H9 (cell line): Measurements from ENCODE around the gene FAM193A. TPM values are rescaled to one million over a fixed set of nuclear protein-coding genes. Genes with fewer than 3 reads are reported as not detected.

Experiments
- DNase-seq: peaks from one replicate; pipeline ENCODE4 v3.0.0-alpha.2; 2017
- H2AFZ ChIP-seq: one replicate; pipeline ENCODE4 v1.6.1; 2013; ENCODE audit warnings: mild to moderate bottlenecking, low read length, control low read depth, moderate library complexity
- H2AK5ac ChIP-seq: 2 replicates; pipeline ENCODE4 v1.6.1; 2013; ENCODE audit warnings: low read length, control low read depth, mixed read lengths; ENCODE audit not compliant: insufficient read length
- H2BK120ac ChIP-seq: one replicate; pipeline ENCODE4 v1.6.1; 2013; ENCODE audit warnings: low read depth, mild to moderate bottlenecking, low read length, control low read depth, inconsistent platforms; ENCODE audit not compliant: poor library complexity, severe bottlenecking
- H2BK12ac ChIP-seq: 2 replicates; pipeline ENCODE4 v1.6.1; 2013; ENCODE audit warnings: low read length, control low read depth, mixed read lengths, low read depth; ENCODE audit not compliant: insufficient read length
- H2BK15ac ChIP-seq: 2 replicates; pipeline ENCODE4 v1.6.1; 2013; ENCODE audit warnings: low read depth, low read length, control low read depth
- H2BK20ac ChIP-seq: one replicate; pipeline ENCODE4 v1.6.1; 2013; ENCODE audit warnings: low read depth, mild to moderate bottlenecking, low read length, control low read depth, inconsistent platforms; ENCODE audit not compliant: poor library complexity, severe bottlenecking
- H2BK5ac ChIP-seq: 2 replicates; pipeline ENCODE4 v1.6.1; 2013; ENCODE audit warnings: low read length, control low read depth, mixed read lengths; ENCODE audit not compliant: insufficient read length
- H3K14ac ChIP-seq: 2 replicates; pipeline ENCODE4 v1.6.1; 2013; ENCODE audit warnings: low read length, control low read depth; ENCODE audit not compliant: insufficient read depth
- H3K18ac ChIP-seq: 2 replicates; pipeline ENCODE4 v1.6.1; 2013; ENCODE audit warnings: low read depth, mild to moderate bottlenecking, mixed read lengths, low read length, control low read depth; ENCODE audit not compliant: insufficient read length
- H3K23ac ChIP-seq: 2 replicates; pipeline ENCODE4 v1.6.1; 2013; ENCODE audit warnings: low read length, control low read depth, mixed read lengths, low read depth; ENCODE audit not compliant: insufficient read length
- H3K23me2 ChIP-seq: 2 replicates; pipeline ENCODE4 v1.6.1; 2013; ENCODE audit warnings: low read depth, mild to moderate bottlenecking, mixed read lengths, low read length, control low read depth; ENCODE audit not compliant: insufficient read length, poor library complexity, severe bottlenecking
- H3K27ac ChIP-seq: 2 replicates; pipeline ENCODE4 v1.5.1; 2013; ENCODE audit warnings: low read length, control low read depth, mixed read lengths, low read depth; ENCODE audit not compliant: insufficient read length
- H3K27me3 ChIP-seq: 2 replicates; pipeline ENCODE4 v1.6.1; 2013; ENCODE audit warnings: low read length, control low read depth, inconsistent platforms; ENCODE audit not compliant: insufficient read depth
- H3K4ac ChIP-seq: 2 replicates; pipeline ENCODE4 v1.6.1; 2013; ENCODE audit warnings: low read depth, mild to moderate bottlenecking, control low read depth, inconsistent platforms, low read length, moderate library complexity
- H3K4me1 ChIP-seq: 2 replicates; pipeline ENCODE4 v1.6.1; 2013; ENCODE audit warnings: low read length, control low read depth, inconsistent platforms; ENCODE audit not compliant: insufficient read depth
- H3K4me2 ChIP-seq: 2 replicates; pipeline ENCODE4 v1.6.1; 2013; ENCODE audit warnings: low read length, control low read depth, mixed read lengths; ENCODE audit not compliant: insufficient read length, insufficient read depth
- H3K56ac ChIP-seq: 2 replicates; pipeline ENCODE4 v1.6.1; 2013; ENCODE audit warnings: low read depth, mild to moderate bottlenecking, mixed read lengths, low read length, control low read depth; ENCODE audit not compliant: insufficient read length
- H3K79me1 ChIP-seq: 2 replicates; pipeline ENCODE4 v1.6.1; 2013; ENCODE audit warnings: low read depth, mild to moderate bottlenecking, moderate library complexity, low read length, control low read depth, inconsistent platforms; ENCODE audit not compliant: insufficient read depth, poor library complexity, severe bottlenecking
- H3K79me2 ChIP-seq: 2 replicates; pipeline ENCODE4 v1.6.1; 2013; ENCODE audit warnings: low read length, control low read depth, inconsistent platforms; ENCODE audit not compliant: insufficient read depth
- H3K9ac ChIP-seq: 2 replicates; pipeline ENCODE4 v1.6.1; 2013; ENCODE audit warnings: low read length, control low read depth, mixed read lengths; ENCODE audit not compliant: insufficient read length; ENCODE audit errors: extremely low read depth
- H3K9me3 ChIP-seq: one replicate; pipeline ENCODE4 v1.6.1; 2013; ENCODE audit warnings: low read depth, low read length, inconsistent platforms; ENCODE audit not compliant: control insufficient read depth
- H3T11ph ChIP-seq: one replicate; pipeline ENCODE4 v1.6.1; 2013; ENCODE audit warnings: mild to moderate bottlenecking, low read length, control low read depth, inconsistent platforms
- H4K20me1 ChIP-seq: one replicate; pipeline ENCODE4 v1.6.1; 2013; ENCODE audit not compliant: control insufficient read depth, insufficient read length, insufficient read depth
- H4K5ac ChIP-seq: 2 replicates; pipeline ENCODE4 v1.6.1; 2013; ENCODE audit warnings: low read depth, mild to moderate bottlenecking, mixed read lengths, low read length, control low read depth; ENCODE audit not compliant: insufficient read length
- H4K8ac ChIP-seq: replicated peaks from 2 replicates; pipeline ENCODE4 v1.6.1; 2013; ENCODE audit warnings: low read length, control low read depth, mixed read lengths, low read depth; ENCODE audit not compliant: insufficient read length
- H4K91ac ChIP-seq: 2 replicates; pipeline ENCODE4 v1.6.1; 2013; ENCODE audit warnings: low read depth, mild to moderate bottlenecking, moderate library complexity, mixed read lengths, low read length, control low read depth; ENCODE audit not compliant: insufficient read length
- H3K27ac Mint-ChIP-seq, 3 experiments: 2 replicates in 2 of 3; 3 replicates in 1 of 3; pipeline ENCODE4 v1.8.0; 2020 to 2021; ENCODE audit warnings: mixed read lengths in 3 of 3, mild to moderate bottlenecking in 1 of 3, moderate library complexity in 1 of 3
- H3K27me3 Mint-ChIP-seq: 2 replicates; pipeline ENCODE4 v1.8.0; 2021; ENCODE audit warnings: low read depth, mild to moderate bottlenecking, moderate library complexity, mixed read lengths
- H3K36me3 Mint-ChIP-seq, 3 experiments: 2 replicates in 2 of 3; 3 replicates in 1 of 3; pipeline ENCODE4 v1.8.0; 2020 to 2021; ENCODE audit warnings: low read depth in 3 of 3, mixed read lengths in 3 of 3; ENCODE audit not compliant: insufficient read depth in 1 of 3
- H3K4me1 Mint-ChIP-seq, 2 experiments: 2 replicates each; pipeline ENCODE4 v1.8.0; 2020; ENCODE audit warnings: mixed read lengths in 2 of 2
- H3K4me3 Mint-ChIP-seq, 2 experiments: 2 replicates in 1 of 2; 3 replicates in 1 of 2; pipeline ENCODE4 v1.8.0; 2020 to 2021; ENCODE audit warnings: mild to moderate bottlenecking in 2 of 2, mixed read lengths in 2 of 2, moderate library complexity in 1 of 2
- H3K9me3 Mint-ChIP-seq, 2 experiments: 2 replicates in 1 of 2; 3 replicates in 1 of 2; pipeline ENCODE4 v1.8.0; 2020; ENCODE audit warnings: mild to moderate bottlenecking in 2 of 2, mixed read lengths in 2 of 2, moderate library complexity in 1 of 2
- WGBS: extraction: QIAGEN DNeasy Blood & Tissue Kit; methylation state at CpG from one replicate; pipeline ENCODE4 v1.1.7; 2013; ENCODE audit warnings: missing lambda C conversion rate, low lambda C conversion rate, mixed read lengths; ENCODE audit not compliant: insufficient read length; ENCODE audit errors: extremely low coverage; 5-methylcytosine and 5-hydroxymethylcytosine counted together
- total RNA-seq: library from RNA; stranded (reverse); gene quantifications from 2 replicates; pipeline ENCODE4 v1.2.1, GENCODE V29; 2021
- TF ChIP-seq, protein P1 (sequence below): fragments of 200-600 bp; sonication (generic); conservative IDR thresholded peaks from 3 replicates; pipeline ENCODE4 v1.8.0; 2021; ENCODE audit warnings: antibody characterized with exemption, mild to moderate bottlenecking

FAM193A gene
- total RNA-seq, 1 experiment from 2014 or later, result 36.9 TPM

DNA sequence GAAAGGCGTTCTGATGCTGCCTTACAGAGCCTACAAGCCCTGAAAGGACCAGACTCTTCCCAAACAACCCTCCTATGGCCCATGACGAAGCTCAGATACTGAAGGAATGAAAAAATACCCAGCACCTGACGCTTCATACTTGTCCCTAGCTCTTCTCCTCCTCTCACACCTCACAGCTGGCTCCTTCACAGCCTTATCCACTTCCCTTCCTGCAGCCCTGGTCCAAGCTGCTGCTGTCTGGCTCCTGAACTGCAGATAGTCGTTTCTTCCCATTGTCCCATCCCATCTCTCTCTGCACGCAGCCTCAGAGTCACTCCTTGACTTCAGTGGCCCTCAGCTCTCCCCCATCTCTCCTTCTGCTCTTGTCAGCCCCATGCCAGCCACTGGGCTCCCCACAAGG, 56.6 kb downstream of the FAM193A start:
- H3K4me1 ChIP-seq, result peaks cover 8% of the 10 kb centered on the region
- H3K36me3 Mint-ChIP-seq, result peaks cover 0 to 7% (median 5%) of the 10 kb centered on the region in 3 experiments; a peak in 4 of 7 replicates
- no peak overlapping the region for H3K23ac ChIP-seq
- no peak overlapping the region for H3K18ac ChIP-seq
- no peaks in the 10 kb centered on the region for H3K23me2 ChIP-seq
- no peak overlapping the region for H2BK15ac ChIP-seq
- no peak overlapping the region for H4K5ac ChIP-seq
- peaks cover 5% of the 10 kb centered on the region for H4K20me1 ChIP-seq
- no peaks in the 10 kb centered on the region for H3K9me3 Mint-ChIP-seq
- no peak for DNase-seq
- H2AFZ ChIP-seq, result no peak overlapping the region
- no peak overlapping the region for H3K56ac ChIP-seq
- no peak overlapping the region for H3K9ac ChIP-seq
- no peak overlapping the region for H3K4me2 ChIP-seq
- no peak overlapping the region for H2BK12ac ChIP-seq
- no peak overlapping the region for H2BK120ac ChIP-seq
- H3T11ph ChIP-seq, result no peak overlapping the region
- H2BK5ac ChIP-seq, result no peak overlapping the region
- H2AK5ac ChIP-seq, result peak overlapping the region; percentile 13
- no peak overlapping the region for H3K4ac ChIP-seq
- no peak overlapping the region for H4K91ac ChIP-seq
- no peaks in the 10 kb centered on the region for H3K27me3 Mint-ChIP-seq
- H4K8ac ChIP-seq, result no peak overlapping the region
- no peaks in the 10 kb centered on the region for H3K9me3 ChIP-seq
- TF ChIP-seq, protein P1, sequence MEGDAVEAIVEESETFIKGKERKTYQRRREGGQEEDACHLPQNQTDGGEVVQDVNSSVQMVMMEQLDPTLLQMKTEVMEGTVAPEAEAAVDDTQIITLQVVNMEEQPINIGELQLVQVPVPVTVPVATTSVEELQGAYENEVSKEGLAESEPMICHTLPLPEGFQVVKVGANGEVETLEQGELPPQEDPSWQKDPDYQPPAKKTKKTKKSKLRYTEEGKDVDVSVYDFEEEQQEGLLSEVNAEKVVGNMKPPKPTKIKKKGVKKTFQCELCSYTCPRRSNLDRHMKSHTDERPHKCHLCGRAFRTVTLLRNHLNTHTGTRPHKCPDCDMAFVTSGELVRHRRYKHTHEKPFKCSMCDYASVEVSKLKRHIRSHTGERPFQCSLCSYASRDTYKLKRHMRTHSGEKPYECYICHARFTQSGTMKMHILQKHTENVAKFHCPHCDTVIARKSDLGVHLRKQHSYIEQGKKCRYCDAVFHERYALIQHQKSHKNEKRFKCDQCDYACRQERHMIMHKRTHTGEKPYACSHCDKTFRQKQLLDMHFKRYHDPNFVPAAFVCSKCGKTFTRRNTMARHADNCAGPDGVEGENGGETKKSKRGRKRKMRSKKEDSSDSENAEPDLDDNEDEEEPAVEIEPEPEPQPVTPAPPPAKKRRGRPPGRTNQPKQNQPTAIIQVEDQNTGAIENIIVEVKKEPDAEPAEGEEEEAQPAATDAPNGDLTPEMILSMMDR, result no peak
- peaks cover 8% of the 10 kb centered on the region for H3K79me1 ChIP-seq
- WGBS, result no CpG with 5 or more reads among the region's 5 CpGs
- H3K27ac Mint-ChIP-seq, result peak overlapping the region; percentile 18 to 93 (median 87); a peak in 5 of 7 replicates
- H3K79me2 ChIP-seq, result peaks cover 36% of the 10 kb centered on the region; the same call in 1 of the 2 replicates
- H2BK20ac ChIP-seq, result no peak overlapping the region
- H3K4me3 Mint-ChIP-seq, result peak overlapping the region in 1 of 2 experiments; percentile 53; a peak in 2 of 5 replicates
- H3K4me1 Mint-ChIP-seq, result peaks cover 62% of the 10 kb centered on the region in 2 experiments
- peak overlapping the region; percentile 60; the same call in 1 of the 2 replicates for H3K14ac ChIP-seq
- peak overlapping the region; percentile 17 for H3K27ac ChIP-seq
- H3K27me3 ChIP-seq, result no peaks in the 10 kb centered on the region
